Measurements from ENCODE around the gene PCDHA4. TPM values are rescaled to one million over a fixed set of nuclear protein-coding genes. Genes with fewer than 3 reads are reported as not detected.
"Not testable (repeated sequence)": the region's sequence is repeated elsewhere in the genome, so short reads cannot be mapped to it uniquely, and the experiment has no call there.

PCDHA4 gene
- total RNA-seq, 1 experiment from 2014 or later: 3.1 TPM

GRCh38 chr5:140842798-140843733 is 36.2 kb downstream of the PCDHA4 start:
- intact Hi-C loops (cut with micrococcal nuclease; ENCODE audit: unreplicated experiment) (no loop called here), in situ Hi-C loops (cut with HindIII; ENCODE audit: low pct_unique_long_range_greater_than_20kb, low sequenced_read_pairs) (no loop called here)
- Histone ChIP-seq H3K27ac (ENCODE audit: low read length) (no peak overlapping the region), H3K9me3 (ENCODE audit: control insufficient read depth, insufficient read depth, low read depth, low read length) (no peaks in the 10 kb centered on the region), H3K36me3 (ENCODE audit: control insufficient read depth, insufficient read depth, low read length) (no peaks in the 10 kb centered on the region), H3K4me1 (ENCODE audit: control insufficient read depth, insufficient read depth, low read length) (no peaks in the 10 kb centered on the region), H3K27me3 (ENCODE audit: control insufficient read depth, insufficient read depth, low read length) (no peaks in the 10 kb centered on the region), H3K4me3 (ENCODE audit: low read depth in 2 of 2, low read length in 2 of 2) (no peak overlapping the region)
- no TSS peak for BruUV-seq (replicated peaks)
- TF ChIP-seq TCF7L2 (IDR thresholded peaks at IDR 0.05; ENCODE audit: low read depth, low read length): no peak
- TF ChIP-seq SIN3A (IDR thresholded peaks at IDR 0.05; ENCODE audit: borderline replicate concordance, insufficient read depth, low read depth, low read length): no peak
- TF ChIP-seq, protein P1, sequence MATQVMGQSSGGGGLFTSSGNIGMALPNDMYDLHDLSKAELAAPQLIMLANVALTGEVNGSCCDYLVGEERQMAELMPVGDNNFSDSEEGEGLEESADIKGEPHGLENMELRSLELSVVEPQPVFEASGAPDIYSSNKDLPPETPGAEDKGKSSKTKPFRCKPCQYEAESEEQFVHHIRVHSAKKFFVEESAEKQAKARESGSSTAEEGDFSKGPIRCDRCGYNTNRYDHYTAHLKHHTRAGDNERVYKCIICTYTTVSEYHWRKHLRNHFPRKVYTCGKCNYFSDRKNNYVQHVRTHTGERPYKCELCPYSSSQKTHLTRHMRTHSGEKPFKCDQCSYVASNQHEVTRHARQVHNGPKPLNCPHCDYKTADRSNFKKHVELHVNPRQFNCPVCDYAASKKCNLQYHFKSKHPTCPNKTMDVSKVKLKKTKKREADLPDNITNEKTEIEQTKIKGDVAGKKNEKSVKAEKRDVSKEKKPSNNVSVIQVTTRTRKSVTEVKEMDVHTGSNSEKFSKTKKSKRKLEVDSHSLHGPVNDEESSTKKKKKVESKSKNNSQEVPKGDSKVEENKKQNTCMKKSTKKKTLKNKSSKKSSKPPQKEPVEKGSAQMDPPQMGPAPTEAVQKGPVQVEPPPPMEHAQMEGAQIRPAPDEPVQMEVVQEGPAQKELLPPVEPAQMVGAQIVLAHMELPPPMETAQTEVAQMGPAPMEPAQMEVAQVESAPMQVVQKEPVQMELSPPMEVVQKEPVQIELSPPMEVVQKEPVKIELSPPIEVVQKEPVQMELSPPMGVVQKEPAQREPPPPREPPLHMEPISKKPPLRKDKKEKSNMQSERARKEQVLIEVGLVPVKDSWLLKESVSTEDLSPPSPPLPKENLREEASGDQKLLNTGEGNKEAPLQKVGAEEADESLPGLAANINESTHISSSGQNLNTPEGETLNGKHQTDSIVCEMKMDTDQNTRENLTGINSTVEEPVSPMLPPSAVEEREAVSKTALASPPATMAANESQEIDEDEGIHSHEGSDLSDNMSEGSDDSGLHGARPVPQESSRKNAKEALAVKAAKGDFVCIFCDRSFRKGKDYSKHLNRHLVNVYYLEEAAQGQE (IDR thresholded peaks at IDR 0.05; ENCODE audit: insufficient read depth in 1 of 2, low read depth in 2 of 2, low read length in 1 of 2): no peak
- TF ChIP-seq POLR2AphosphoS5 (IDR thresholded peaks at IDR 0.05; ENCODE audit: low read depth, low read length): no peak
- no peak for TF ChIP-seq CTCF (IDR thresholded peaks at IDR 0.05)
- ChIA-PET POLR2A (no interaction called here), CTCF (no interaction called here)
- ATAC-seq (no peak), DNase-seq (ENCODE audit: low read depth, low spot score) (no peak)

GRCh38 chr5:140848139-140849102 is 41.6 kb downstream of the PCDHA4 start, which contains the start of gene PCDHA9:
Gene PCDHA9 (plus strand): TSS chr5:140848382. CDS start chr5:140848496, 114 bp downstream.
- H3K9me3 ChIP-seq (ENCODE audit: control insufficient read depth, insufficient read depth, low read depth, low read length); POLR2A ChIA-PET; H3K36me3 ChIP-seq (ENCODE audit: control insufficient read depth, insufficient read depth, low read length); in situ Hi-C loops (cut with HindIII; ENCODE audit: low pct_unique_long_range_greater_than_20kb, low sequenced_read_pairs); BruUV-seq (replicated peaks); intact Hi-C loops (cut with micrococcal nuclease; ENCODE audit: unreplicated experiment); H3K4me1 ChIP-seq (ENCODE audit: control insufficient read depth, insufficient read depth, low read length); H3K27ac ChIP-seq (ENCODE audit: low read length); ATAC-seq; CTCF ChIA-PET; H3K27me3 ChIP-seq (ENCODE audit: control insufficient read depth, insufficient read depth, low read length); H3K4me3 ChIP-seq (ENCODE audit: low read depth in 2 of 2, low read length in 2 of 2); DNase-seq (ENCODE audit: low read depth, low spot score): not testable (repeated sequence)
- 0 out of 2 replicates have a peak, but pooled peaks have one; percentile 13 for TF ChIP-seq CTCF (IDR thresholded peaks at IDR 0.05)

GRCh38 chr5:140849831-140850634 is 43.2 kb downstream of the PCDHA4 start:
- BruUV-seq (replicated peaks); H3K9me3 ChIP-seq (ENCODE audit: control insufficient read depth, insufficient read depth, low read depth, low read length); intact Hi-C loops (cut with micrococcal nuclease; ENCODE audit: unreplicated experiment); POLR2A ChIA-PET; CTCF ChIA-PET; H3K4me3 ChIP-seq (ENCODE audit: low read depth in 2 of 2, low read length in 2 of 2); in situ Hi-C loops (cut with HindIII; ENCODE audit: low pct_unique_long_range_greater_than_20kb, low sequenced_read_pairs); H3K36me3 ChIP-seq (ENCODE audit: control insufficient read depth, insufficient read depth, low read length); DNase-seq (ENCODE audit: low read depth, low spot score); H3K27me3 ChIP-seq (ENCODE audit: control insufficient read depth, insufficient read depth, low read length); H3K27ac ChIP-seq (ENCODE audit: low read length); H3K4me1 ChIP-seq (ENCODE audit: control insufficient read depth, insufficient read depth, low read length); ATAC-seq: not testable (repeated sequence)
